ENCODE results near the gene EWSR1. TPM values are rescaled to one million over a fixed set of nuclear protein-coding genes. Genes with fewer than 3 reads are reported as not detected.

Gene EWSR1
- total RNA-seq, 1 experiment from 2014 or later, result 462 TPM

DNA sequence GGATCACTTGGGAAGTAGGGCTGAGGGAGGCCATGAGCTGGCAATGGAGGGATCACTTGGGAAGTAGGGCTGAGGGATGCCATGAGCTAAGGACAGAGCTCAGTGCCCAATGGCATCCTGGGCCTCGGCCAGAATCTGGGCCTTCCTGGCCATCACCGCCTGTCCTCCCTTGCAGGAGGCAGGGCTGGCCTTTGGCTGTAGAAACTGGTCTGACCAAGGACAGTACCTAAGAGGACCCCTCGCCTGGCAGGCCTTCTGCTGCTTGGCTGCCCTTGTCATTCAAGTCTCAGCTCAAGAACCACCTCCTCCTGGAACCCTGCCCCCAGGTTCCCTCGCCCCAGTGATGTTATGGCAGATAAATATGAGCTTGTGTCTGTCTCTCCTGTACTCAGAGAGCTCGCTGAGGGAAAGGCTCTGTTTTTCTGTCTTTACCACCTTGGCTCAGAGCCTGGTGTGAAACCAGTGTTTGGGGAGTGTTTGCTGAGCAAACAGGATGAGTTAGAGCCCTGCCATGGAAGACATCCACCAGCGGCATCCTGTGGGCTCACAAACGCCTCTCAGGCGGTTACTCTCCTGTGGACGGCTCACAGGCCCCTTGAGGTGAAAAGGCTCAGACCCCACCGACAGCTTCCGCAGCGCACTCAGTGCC, 66.8 kb downstream of the EWSR1 start:
- no peak overlapping the region for H3K4me3 Mint-ChIP-seq
- no peaks in the 10 kb centered on the region for H3K79me2 ChIP-seq (ENCODE audit: insufficient read depth, low read length)
- H3K27ac ChIP-seq (ENCODE audit: insufficient read length, low read depth, low read length), result no peak overlapping the region
- no peak overlapping the region for H3K27ac Mint-ChIP-seq
- H2BK120ac ChIP-seq (ENCODE audit: low read depth, low read length, poor library complexity, severe bottlenecking), result no peak overlapping the region
- peaks cover 2 to 3% of the 10 kb centered on the region in 2 experiments; a peak in 2 of 4 replicates for H3K4me1 Mint-ChIP-seq
- no peaks in the 10 kb centered on the region for H3K27me3 Mint-ChIP-seq (ENCODE audit: low read depth)
- no peak overlapping the region for H4K5ac ChIP-seq (ENCODE audit: insufficient read length, low read depth, low read length)
- H3T11ph ChIP-seq (ENCODE audit: low read length), result no peak overlapping the region
- H3K27me3 ChIP-seq (ENCODE audit: insufficient read depth, low read length), result no peaks in the 10 kb centered on the region
- no CpG with 5 or more reads among the region's 12 CpGs for WGBS (ENCODE audit: extremely low coverage, insufficient read length, low lambda C conversion rate)
- TF ChIP-seq, protein P1, sequence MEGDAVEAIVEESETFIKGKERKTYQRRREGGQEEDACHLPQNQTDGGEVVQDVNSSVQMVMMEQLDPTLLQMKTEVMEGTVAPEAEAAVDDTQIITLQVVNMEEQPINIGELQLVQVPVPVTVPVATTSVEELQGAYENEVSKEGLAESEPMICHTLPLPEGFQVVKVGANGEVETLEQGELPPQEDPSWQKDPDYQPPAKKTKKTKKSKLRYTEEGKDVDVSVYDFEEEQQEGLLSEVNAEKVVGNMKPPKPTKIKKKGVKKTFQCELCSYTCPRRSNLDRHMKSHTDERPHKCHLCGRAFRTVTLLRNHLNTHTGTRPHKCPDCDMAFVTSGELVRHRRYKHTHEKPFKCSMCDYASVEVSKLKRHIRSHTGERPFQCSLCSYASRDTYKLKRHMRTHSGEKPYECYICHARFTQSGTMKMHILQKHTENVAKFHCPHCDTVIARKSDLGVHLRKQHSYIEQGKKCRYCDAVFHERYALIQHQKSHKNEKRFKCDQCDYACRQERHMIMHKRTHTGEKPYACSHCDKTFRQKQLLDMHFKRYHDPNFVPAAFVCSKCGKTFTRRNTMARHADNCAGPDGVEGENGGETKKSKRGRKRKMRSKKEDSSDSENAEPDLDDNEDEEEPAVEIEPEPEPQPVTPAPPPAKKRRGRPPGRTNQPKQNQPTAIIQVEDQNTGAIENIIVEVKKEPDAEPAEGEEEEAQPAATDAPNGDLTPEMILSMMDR (conservative IDR thresholded peaks at IDR 0.05), result no peak
- no peak for DNase-seq
- no peak overlapping the region for H4K91ac ChIP-seq (ENCODE audit: insufficient read length, low read depth, low read length)
- no peak overlapping the region for H3K23ac ChIP-seq (ENCODE audit: insufficient read length, low read depth, low read length)
- no peak overlapping the region for H3K18ac ChIP-seq (ENCODE audit: insufficient read length, low read depth, low read length)
- no peak overlapping the region for H3K9ac ChIP-seq (ENCODE audit: extremely low read depth, insufficient read length, low read length)
- no peaks in the 10 kb centered on the region for H3K23me2 ChIP-seq (ENCODE audit: insufficient read length, low read depth, low read length, poor library complexity, severe bottlenecking)
- H4K20me1 ChIP-seq (ENCODE audit: control insufficient read depth, insufficient read depth, insufficient read length), result peaks cover 3% of the 10 kb centered on the region
- H2BK15ac ChIP-seq (ENCODE audit: low read depth, low read length), result no peak overlapping the region
- H2BK20ac ChIP-seq (ENCODE audit: low read depth, low read length, poor library complexity, severe bottlenecking), result no peak overlapping the region
- no peaks in the 10 kb centered on the region for H3K9me3 Mint-ChIP-seq
- H3K4me2 ChIP-seq (ENCODE audit: insufficient read depth, insufficient read length, low read length), result no peak overlapping the region
- H4K8ac ChIP-seq (replicated peaks; ENCODE audit: insufficient read length, low read depth, low read length), result no peak overlapping the region
- no peak overlapping the region for H2BK5ac ChIP-seq (ENCODE audit: insufficient read length, low read length)
- H3K36me3 Mint-ChIP-seq (ENCODE audit: insufficient read depth in 1 of 3, low read depth in 3 of 3), result peaks cover 19 to 65% (median 45%) of the 10 kb centered on the region in 3 experiments
- no peak overlapping the region for H3K14ac ChIP-seq (ENCODE audit: insufficient read depth, low read length)
- H2AK5ac ChIP-seq (ENCODE audit: insufficient read length, low read length), result no peak overlapping the region
- no peak overlapping the region for H3K56ac ChIP-seq (ENCODE audit: insufficient read length, low read depth, low read length)
- H3K4ac ChIP-seq (ENCODE audit: low read depth, low read length), result no peak overlapping the region
- H3K9me3 ChIP-seq (ENCODE audit: control insufficient read depth, low read depth, low read length), result no peaks in the 10 kb centered on the region
- no peaks in the 10 kb centered on the region for H3K4me1 ChIP-seq (ENCODE audit: insufficient read depth, low read length)
- H2BK12ac ChIP-seq (ENCODE audit: insufficient read length, low read depth, low read length), result no peak overlapping the region
- no peak overlapping the region for H2AFZ ChIP-seq (ENCODE audit: low read length)
- H3K79me1 ChIP-seq (ENCODE audit: insufficient read depth, low read depth, low read length, poor library complexity, severe bottlenecking), result no peaks in the 10 kb centered on the region
